K562 (cell line): ENCODE measurements around the gene UBXN6. TPM values are rescaled to one million over a fixed set of nuclear protein-coding genes. Genes with fewer than 3 reads are reported as not detected.
A peak's percentile ranks its signal among the peaks of the same experiment; 100 is the strongest.

Experiments used
- ATAC-seq: fragments of 200-7000 bp; cut with Tn5 transposase; 3 replicates; pipeline ENCODE4 v1.9.1; 2020; ENCODE audit warnings: moderate library complexity
- BruUV-seq: library from RNA; stranded (reverse); fragments of 400-500 nt; replicated peaks from 2 replicates; lab custom pipeline; 2021; lab: Mats Ljungman, UMichigan
- CTCF ChIA-PET: fragments of 300-600 bp; formaldehyde crosslinking; extraction: SDS; loops from one replicate; lab custom pipeline; 2021; ENCODE audit warnings: low intra/inter-chr PET ratio; lab: Yijun Ruan, JAX
- POLR2A ChIA-PET: fragments of 300-600, 350-650 bp; sonication (Branson Sonifier 250); formaldehyde crosslinking; extraction: SDS; loops from one replicate; lab custom pipeline; 2021; ENCODE audit warnings: antibody characterized with exemption, inconsistent platforms; lab: Yijun Ruan, JAX
- DNase-seq, 4 experiments: peaks; one replicate each; pipeline versions ENCODE4 v3.0.0 to v3.0.0-alpha.2; 2011 to 2018; ENCODE audit warnings: low spot score in 3 of 4, mixed read lengths in 3 of 4; ENCODE audit errors: extremely low read depth in 1 of 4
- FAIRE-seq: peaks from 2 replicates; lab custom pipeline; 2011; peaks lifted over from hg19 to GRCh38; lab: Jason Lieb, UNC
- H2AFZ ChIP-seq: 2 replicates; pipeline ENCODE4 v1.6.0; 2011; ENCODE audit warnings: low read depth, low read length, control low read depth, inconsistent platforms
- H3K27ac ChIP-seq: fragments of 200-600 bp; 3 replicates; pipeline ENCODE4 v1.8.0; 2011; ENCODE audit warnings: low read depth, mild to moderate bottlenecking, control low read depth, inconsistent platforms, low read length, moderate library complexity, mixed read lengths; ENCODE audit errors: extremely low read depth
- H3K27me3 ChIP-seq, 2 experiments: fragments of 300-600 bp in 1 of 2; 2 replicates in 1 of 2; 3 replicates in 1 of 2; pipeline versions ENCODE4 v1.6.0 to v1.8.0; 2011; ENCODE audit warnings: inconsistent platforms in 2 of 2, low read length in 2 of 2, mild to moderate bottlenecking in 1 of 2, mixed read lengths in 1 of 2, moderate library complexity in 1 of 2; ENCODE audit not compliant: control insufficient read depth in 2 of 2, insufficient read depth in 2 of 2
- H3K36me3 ChIP-seq: fragments of 300-600 bp; 3 replicates; pipeline ENCODE4 v1.8.0; 2011; ENCODE audit warnings: mild to moderate bottlenecking, low read length, inconsistent platforms; ENCODE audit not compliant: control insufficient read depth, insufficient read depth
- H3K4me1 ChIP-seq, 2 experiments: fragments of 200-600 bp in 1 of 2; replicated peaks in 1 of 2; 2 replicates in 1 of 2; 3 replicates in 1 of 2; pipeline versions ENCODE4 v1.5.1 to v1.8.0; 2011; ENCODE audit warnings: inconsistent platforms in 2 of 2, low read length in 2 of 2, mild to moderate bottlenecking in 1 of 2, mixed read lengths in 1 of 2, moderate library complexity in 1 of 2; ENCODE audit not compliant: control insufficient read depth in 2 of 2, insufficient read depth in 2 of 2
- H3K4me2 ChIP-seq: 2 replicates; pipeline ENCODE4 v1.6.1; 2011; ENCODE audit warnings: low read length, control low read depth, inconsistent platforms, mixed read lengths; ENCODE audit not compliant: insufficient read depth
- H3K4me3 ChIP-seq: fragments of 200-600 bp; sonication (generic), shearing (Covaris generic); 2 replicates; pipeline ENCODE4 v1.5.1; 2016; ENCODE audit warnings: control low read depth, inconsistent platforms
- H3K79me2 ChIP-seq: fragments of 200-600 bp; 3 replicates; pipeline ENCODE4 v1.8.0; 2011; ENCODE audit warnings: low read length, inconsistent platforms; ENCODE audit not compliant: control insufficient read depth, insufficient read depth
- H3K9ac ChIP-seq, 2 experiments: 2 replicates each; pipeline versions ENCODE4 v1.6.0 to v1.6.1; 2011; ENCODE audit warnings: low read depth in 2 of 2, low read length in 2 of 2, control low read depth in 1 of 2, inconsistent platforms in 1 of 2, mild to moderate bottlenecking in 1 of 2, mixed read lengths in 1 of 2; ENCODE audit not compliant: insufficient read depth in 1 of 2
- H3K9me1 ChIP-seq: one replicate; pipeline ENCODE4 v1.6.0; 2011; ENCODE audit warnings: inconsistent platforms, mild to moderate bottlenecking, low read length, moderate library complexity; ENCODE audit not compliant: control insufficient read depth, insufficient read depth
- H3K9me3 ChIP-seq: replicated peaks from 2 replicates; pipeline ENCODE4 v1.5.1; 2011; ENCODE audit warnings: low read depth, low read length, inconsistent platforms; ENCODE audit not compliant: control insufficient read depth, insufficient read depth
- H4K20me1 ChIP-seq: replicated peaks from 2 replicates; pipeline ENCODE4 v1.6.1; 2011; ENCODE audit warnings: low read length, inconsistent platforms, mixed read lengths; ENCODE audit not compliant: control insufficient read depth, insufficient read depth
- ARID2 ChIP-seq: fragments of 450-650 bp; IDR thresholded peaks from 2 replicates; pipeline ENCODE4 v1.6.1; 2017; ENCODE audit warnings: antibody characterized with exemption, mild to moderate bottlenecking
- CCAR2 ChIP-seq: fragments of 200-400 bp; formaldehyde crosslinking; IDR thresholded peaks from 2 replicates; pipeline ENCODE4 v1.6.1; 2017; ENCODE audit warnings: mild to moderate bottlenecking, low read depth, low read length
- GATA2 ChIP-seq: sonication (generic); formaldehyde crosslinking; IDR thresholded peaks from 2 replicates; pipeline ENCODE4 v1.4.0; 2020; ENCODE audit warnings: mild to moderate bottlenecking, missing genetic modification reagents
- KHSRP ChIP-seq: fragments of 450-650 bp; IDR thresholded peaks from 2 replicates; pipeline ENCODE4 v1.6.1; 2017
- POLR2G ChIP-seq: fragments of 200-400 bp; formaldehyde crosslinking; IDR thresholded peaks from 2 replicates; pipeline ENCODE4 v1.6.1; 2017; ENCODE audit warnings: low read depth, mild to moderate bottlenecking, antibody characterized with exemption, low read length, moderate library complexity
- RBFOX2 ChIP-seq: fragments of 200-400 bp; formaldehyde crosslinking; IDR thresholded peaks from 2 replicates; pipeline ENCODE4 v1.6.1; 2017; ENCODE audit warnings: low read depth, mild to moderate bottlenecking, low read length, moderate library complexity
- WGBS: fragments of 100-300 bp; shearing (Covaris generic); methylation state at CpG from one replicate; pipeline ENCODE4 v1.1.6; 2016; ENCODE audit warnings: low coverage, mixed read lengths; ENCODE audit not compliant: insufficient coverage; ENCODE audit errors: missing lambda C conversion rate; 5-methylcytosine and 5-hydroxymethylcytosine counted together
- in situ Hi-C: fragments of 300-500 bp; cut with MboI; formaldehyde crosslinking; loops from 4 replicates; pipeline ENCODE4 v1.15.0; 2018; ENCODE audit warnings: inconsistent platforms, mixed read lengths
- intact Hi-C: fragments of 100-400 bp; cut with micrococcal nuclease; formaldehyde crosslinking; loops from 2 replicates; pipeline ENCODE4 v1.14.2; 2022
- polyA plus RNA-seq, 8 experiments: library from polyadenylated mRNA; depleted of rRNA in 4 of 8; stranded (reverse) in 5 of 8; unstranded in 3 of 8; fragments of >200 nt; fragmentation: Nextera tagmentation in 2 of 8; fragmentation: Illumina TruSeq in 1 of 8; extraction: Ambion mirVana in 2 of 8; extraction: Trizol in 1 of 8; gene quantifications; 2 replicates each; pipeline versions ENCODE4 v1.2.1 to v1.2.3, GENCODE V29; 2011 to 2014; ENCODE audit warnings: inconsistent platforms in 1 of 8, missing spikeins in 1 of 8
- total RNA-seq, 7 experiments: library from RNA; depleted of rRNA in 6 of 7; stranded (reverse); fragments of >200 nt in 6 of 7; fragmentation: Illumina TruSeq in 2 of 7; extraction: Trizol in 2 of 7; gene quantifications; 2 replicates each; pipeline versions ENCODE4 v1.2.1 to v1.2.3, GENCODE V29; 2011 to 2021; ENCODE audit warnings: low replicate concordance in 1 of 7

Gene UBXN6
- total and polyA plus RNA-seq, 9 of the 15 experiments (the other 6 are each of a cell fraction or from before 2014, with no cell fraction given): 0.48 to 90.2 (median 29.5) TPM

GRCh38 chr19:4409123-4409933 is 48.3 kb downstream of the UBXN6 start:
- TSS peak; percentile 28 for BruUV-seq
- H3K27me3 ChIP-seq: no peaks in the 10 kb centered on the region
- no peak for ATAC-seq
- intact Hi-C loops: no loop called here
- no peak for DNase-seq
- peaks cover 0 to 11% of the 10 kb centered on the region in 2 experiments; a peak in 2 of 5 replicates for H3K4me1 ChIP-seq
- H3K36me3 ChIP-seq: peaks cover 92% of the 10 kb centered on the region
- peaks cover 94% of the 10 kb centered on the region for H3K79me2 ChIP-seq
- H3K4me3 ChIP-seq: no peak overlapping the region
- 0 out of 4 replicates have a peak overlapping the region, but pooled peaks of 1 of the 2 experiments have one; percentile 48 for H3K9ac ChIP-seq
- H3K27ac ChIP-seq: no peak overlapping the region
- H3K9me3 ChIP-seq: no peaks in the 10 kb centered on the region
- FAIRE-seq: no peak
- WGBS: 94% methylated on average over 23 of the region's 23 CpGs
- no peak overlapping the region for H2AFZ ChIP-seq
- H3K9me1 ChIP-seq: no peaks in the 10 kb centered on the region
- in situ Hi-C loops: no loop called here
- TF ChIP-seq CCAR2: no peak
- TF ChIP-seq POLR2G: peak; percentile 40
- peak; percentile 51; the same call in 1 of the 2 replicates for TF ChIP-seq RBFOX2
- TF ChIP-seq ARID2: no peak
- no peak for TF ChIP-seq GATA2 (CRISPR knock-in tag)
- no peak for TF ChIP-seq KHSRP
- TF ChIP-seq, all 486 proteins: peak for 2
- ChIA-PET CTCF (no interaction called here), POLR2A (interaction anchor here (0.6 to 1.5 kb wide), 3 partner anchors 10 to 375 kb away, joined by 3 to 6 read pairs (median 6); no protein-coding TSS in a partner anchor)
- Histone ChIP-seq H4K20me1 (peaks cover 29% of the 10 kb centered on the region), H3K4me2 (no peak overlapping the region)
